HepG2 (cell line): ENCODE measurements around the gene RNASE8. TPM values are rescaled to one million over a fixed set of nuclear protein-coding genes. Genes with fewer than 3 reads are reported as not detected.

Experiments
- CBX5 ChIP-seq: sonication (generic); formaldehyde crosslinking; IDR thresholded peaks from 2 replicates; pipeline ENCODE4 v1.4.0; 2020; ENCODE audit warnings: missing genetic modification reagents, borderline replicate concordance
- ELF3 ChIP-seq: IDR thresholded peaks from 2 replicates; pipeline ENCODE4 v1.6.1; 2016; ENCODE audit warnings: missing genetic modification reagents, missing compliant biosample characterization
- IRF9 ChIP-seq: sonication (generic); formaldehyde crosslinking; IDR thresholded peaks from 2 replicates; pipeline ENCODE4 v1.8.0; 2022; ENCODE audit warnings: missing genetic modification reagents, mild to moderate bottlenecking, borderline replicate concordance
- IRX3 ChIP-seq: sonication (generic); formaldehyde crosslinking; IDR thresholded peaks from 2 replicates; pipeline ENCODE4 v1.8.1; 2023; ENCODE audit warnings: mild to moderate bottlenecking, low read depth, missing genetic modification reagents, borderline replicate concordance
- KLF15 ChIP-seq: sonication (generic); formaldehyde crosslinking; IDR thresholded peaks from 2 replicates; pipeline ENCODE4 v1.8.1; 2023; ENCODE audit warnings: borderline replicate concordance, mild to moderate bottlenecking, inconsistent platforms, missing genetic modification reagents, mixed read lengths
- MAZ ChIP-seq, 2 experiments: sonication (generic) in 1 of 2; formaldehyde crosslinking in 1 of 2; IDR thresholded peaks; 2 replicates each; pipeline versions ENCODE4 v1.5.0 to v1.6.1; 2012 to 2020; ENCODE audit warnings: low read depth in 2 of 2, mild to moderate bottlenecking in 2 of 2, borderline replicate concordance in 1 of 2, improper control_type of control experiment in 1 of 2, low read length in 1 of 2, missing genetic modification reagents in 1 of 2, moderate library complexity in 1 of 2
- MXD4 ChIP-seq: IDR thresholded peaks from 2 replicates; pipeline ENCODE4 v1.6.1; 2016; ENCODE audit warnings: mild to moderate bottlenecking, missing biosample characterization, missing genetic modification reagents
- NFAT5 ChIP-seq: sonication (generic); formaldehyde crosslinking; IDR thresholded peaks from 2 replicates; pipeline ENCODE4 v1.4.0; 2020; ENCODE audit warnings: missing genetic modification reagents
- ONECUT2 ChIP-seq: sonication (generic); formaldehyde crosslinking; IDR thresholded peaks from 2 replicates; pipeline ENCODE4 v1.4.0; 2020; ENCODE audit warnings: missing genetic modification reagents
- RFXAP ChIP-seq: sonication (generic); formaldehyde crosslinking; IDR thresholded peaks from 2 replicates; pipeline ENCODE4 v1.4.0; 2020; ENCODE audit warnings: missing genetic modification reagents, borderline replicate concordance
- SNRNP70 ChIP-seq: fragments of 200-400 bp; formaldehyde crosslinking; IDR thresholded peaks from 2 replicates; pipeline ENCODE4 v1.6.1; 2017; ENCODE audit warnings: mild to moderate bottlenecking, low read depth, low read length, moderate library complexity
- ZNF3 ChIP-seq: IDR thresholded peaks from 2 replicates; pipeline ENCODE4 v1.7.0; 2017; ENCODE audit warnings: inconsistent platforms
- polyA plus RNA-seq, 8 experiments: library from polyadenylated mRNA; depleted of rRNA in 3 of 8; stranded (reverse) in 7 of 8; unstranded in 1 of 8; fragments of >200 nt; fragmentation: Illumina TruSeq in 4 of 8; extraction: Trizol in 4 of 8; gene quantifications; 2 replicates each; pipeline versions ENCODE4 v1.2.1 to v1.2.3, GENCODE V29; 2011 to 2016; ENCODE audit warnings: low read depth in 4 of 8, missing spikeins in 1 of 8, mixed read lengths in 1 of 8; ENCODE audit not compliant: insufficient read depth in 1 of 8
- total RNA-seq, 5 experiments: library from RNA; depleted of rRNA; stranded (reverse); fragments of >200 nt; fragmentation: Illumina TruSeq; extraction: Trizol; gene quantifications; 2 replicates each; pipeline ENCODE4 v1.2.3, GENCODE V29; 2016; ENCODE audit warnings: low read depth in 1 of 5
- TF ChIP-seq, protein P1 (sequence below): sonication (generic); formaldehyde crosslinking; IDR thresholded peaks from 2 replicates; pipeline ENCODE4 v1.5.1; 2020; ENCODE audit warnings: missing genetic modification reagents, mild to moderate bottlenecking, borderline replicate concordance
- TF ChIP-seq, protein P2 (sequence below): sonication (generic); formaldehyde crosslinking; IDR thresholded peaks from 2 replicates; pipeline ENCODE4 v1.8.1; 2023; ENCODE audit warnings: mild to moderate bottlenecking, missing genetic modification reagents, borderline replicate concordance
- TF ChIP-seq, protein P3 (sequence below): sonication (generic); formaldehyde crosslinking; IDR thresholded peaks from 2 replicates; pipeline ENCODE4 v1.4.0; 2020; ENCODE audit warnings: mild to moderate bottlenecking, missing genetic modification reagents
- TF ChIP-seq, protein P4 (sequence below): sonication (generic); formaldehyde crosslinking; IDR thresholded peaks from 2 replicates; pipeline ENCODE4 v1.5.0; 2020; ENCODE audit warnings: missing genetic modification reagents

The RNASE8 gene
- total and polyA plus RNA-seq, 2 of the 13 experiments (the other 11 are each of a cell fraction or from before 2014, with no cell fraction given) = not detected

GRCh38 chr14:21024585-21025370, 32.8 kb upstream of the RNASE8 start, which contains the start of gene NDRG2 (continued):
- TF ChIP-seq, protein P1, sequence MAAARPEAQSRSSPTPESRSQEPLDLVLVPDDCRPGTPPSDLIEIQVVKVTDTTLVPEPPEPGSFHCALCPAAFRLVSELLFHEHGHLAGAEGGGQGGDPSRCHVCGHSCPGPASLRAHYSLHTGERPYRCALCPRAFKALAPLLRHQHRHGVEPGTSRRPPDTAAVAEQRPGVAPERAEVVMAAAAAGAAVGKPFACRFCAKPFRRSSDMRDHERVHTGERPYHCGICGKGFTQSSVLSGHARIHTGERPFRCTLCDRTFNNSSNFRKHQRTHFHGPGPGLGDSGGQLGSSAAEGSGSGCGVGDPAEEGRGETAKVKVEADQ (CRISPR knock-in tag) = 0 out of 2 replicates have a peak, but pooled peaks have one; percentile 17
- TF ChIP-seq SNRNP70 (no peak), IRX3 (no peak), NFAT5 (CRISPR knock-in tag) (peak; percentile 80; the same call in 1 of the 2 replicates), CBX5 (CRISPR knock-in tag) (no peak; the same call in 1 of the 2 replicates), RFXAP (no peak), MXD4 (peak; percentile 71; the same call in 1 of the 2 replicates), KLF15 (no peak), ONECUT2 (peak; percentile 63), MAZ (IDR thresholded peaks at IDR 0.05; ENCODE audit: borderline replicate concordance, low read depth, low read length) (no peak), MAZ (CRISPR knock-in tag; IDR thresholded peaks at IDR 0.05; ENCODE audit: low read depth) (peak; percentile 64), IRF9 (CRISPR knock-in tag) (peak; percentile 79), ZNF3 (CRISPR knock-in tag) (peak; percentile 36; the same call in 1 of the 2 replicates), ELF3 (0 out of 2 replicates have a peak, but pooled peaks have one; percentile 9)
- TF ChIP-seq, protein P2, sequence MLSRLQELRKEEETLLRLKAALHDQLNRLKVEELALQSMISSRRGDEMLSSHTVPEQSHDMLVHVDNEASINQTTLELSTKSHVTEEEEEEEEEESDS = no peak
- TF ChIP-seq, protein P3, sequence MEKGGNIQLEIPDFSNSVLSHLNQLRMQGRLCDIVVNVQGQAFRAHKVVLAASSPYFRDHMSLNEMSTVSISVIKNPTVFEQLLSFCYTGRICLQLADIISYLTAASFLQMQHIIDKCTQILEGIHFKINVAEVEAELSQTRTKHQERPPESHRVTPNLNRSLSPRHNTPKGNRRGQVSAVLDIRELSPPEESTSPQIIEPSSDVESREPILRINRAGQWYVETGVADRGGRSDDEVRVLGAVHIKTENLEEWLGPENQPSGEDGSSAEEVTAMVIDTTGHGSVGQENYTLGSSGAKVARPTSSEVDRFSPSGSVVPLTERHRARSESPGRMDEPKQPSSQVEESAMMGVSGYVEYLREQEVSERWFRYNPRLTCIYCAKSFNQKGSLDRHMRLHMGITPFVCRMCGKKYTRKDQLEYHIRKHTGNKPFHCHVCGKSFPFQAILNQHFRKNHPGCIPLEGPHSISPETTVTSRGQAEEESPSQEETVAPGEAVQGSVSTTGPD = no peak
- TF ChIP-seq, protein P4, sequence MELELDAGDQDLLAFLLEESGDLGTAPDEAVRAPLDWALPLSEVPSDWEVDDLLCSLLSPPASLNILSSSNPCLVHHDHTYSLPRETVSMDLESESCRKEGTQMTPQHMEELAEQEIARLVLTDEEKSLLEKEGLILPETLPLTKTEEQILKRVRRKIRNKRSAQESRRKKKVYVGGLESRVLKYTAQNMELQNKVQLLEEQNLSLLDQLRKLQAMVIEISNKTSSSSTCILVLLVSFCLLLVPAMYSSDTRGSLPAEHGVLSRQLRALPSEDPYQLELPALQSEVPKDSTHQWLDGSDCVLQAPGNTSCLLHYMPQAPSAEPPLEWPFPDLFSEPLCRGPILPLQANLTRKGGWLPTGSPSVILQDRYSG = peak; percentile 77; the same call in 1 of the 2 replicates
